Parathyroid adenoma (tissue), 2 donors: ENCODE data around the gene ZNF605.

Experiments used
- H2AFZ ChIP-seq: fragments of 300-600 bp; sonication (generic); one replicate; pipeline ENCODE4 v1.7.0; 2017; ENCODE audit warnings: antibody characterized with exemption, mild to moderate bottlenecking
- H3K27ac ChIP-seq: fragments of 300-600 bp; sonication (generic); one replicate; pipeline ENCODE4 v1.7.0; 2017
- H3K27me3 ChIP-seq: fragments of 300-600 bp; sonication (generic); one replicate; pipeline ENCODE4 v1.7.0; 2017; ENCODE audit warnings: low read length; ENCODE audit not compliant: control insufficient read depth, insufficient read depth
- H3K36me3 ChIP-seq: fragments of 300-600 bp; sonication (generic); one replicate; pipeline ENCODE4 v1.7.0; 2017; ENCODE audit warnings: low read length; ENCODE audit not compliant: control insufficient read depth, insufficient read depth
- H3K4me1 ChIP-seq: fragments of 300-600 bp; sonication (generic); one replicate; pipeline ENCODE4 v1.7.0; 2017; ENCODE audit warnings: control low read depth
- H3K4me2 ChIP-seq: fragments of 300-600 bp; sonication (generic); one replicate; pipeline ENCODE4 v1.7.0; 2017; ENCODE audit warnings: low read length
- H3K4me3 ChIP-seq: fragments of 300-600 bp; sonication (generic); one replicate; pipeline ENCODE4 v1.7.0; 2017; ENCODE audit warnings: low read depth, low read length
- H3K79me2 ChIP-seq: fragments of 300-600 bp; sonication (generic); one replicate; pipeline ENCODE4 v1.7.0; 2017; ENCODE audit warnings: control low read depth
- H3K9ac ChIP-seq: fragments of 300-600 bp; sonication (generic); one replicate; pipeline ENCODE4 v1.7.0; 2017; ENCODE audit warnings: mild to moderate bottlenecking
- H3K9me3 ChIP-seq: fragments of 300-600 bp; sonication (generic); one replicate; pipeline ENCODE4 v1.7.0; 2017; ENCODE audit warnings: low read length; ENCODE audit not compliant: control insufficient read depth
- CTCF ChIP-seq: fragments of 300-600 bp; sonication (generic); IDR thresholded peaks from one replicate; pipeline ENCODE4 v1.7.0; 2017; ENCODE audit warnings: antibody characterized with exemption, mild to moderate bottlenecking
- donor health status: primary hyperparathyroidism.

ZNF605 gene

GRCh38 chr12:132936163-132936562 is 19.9 kb downstream of the ZNF605 start:
- H3K9me3 ChIP-seq, result no peaks in the 10 kb centered on the region
- no peak overlapping the region for H3K27ac ChIP-seq

GRCh38 chr12:132926415-132926833 is 29.7 kb downstream of the ZNF605 start:
- Histone ChIP-seq H3K4me1 (no peaks in the 10 kb centered on the region), H3K79me2 (no peaks in the 10 kb centered on the region), H3K4me2 (no peak overlapping the region), H3K9me3 (peaks cover 32% of the 10 kb centered on the region), H3K4me3 (no peak overlapping the region), H3K36me3 (peaks cover 14% of the 10 kb centered on the region), H3K27ac (no peak overlapping the region), H2AFZ (no peak overlapping the region), H3K9ac (no peak overlapping the region), H3K27me3 (no peaks in the 10 kb centered on the region)
- no peak for TF ChIP-seq CTCF

More at GRCh38 chr12:132936163-132936562, 19.9 kb downstream of the ZNF605 start:
- Histone ChIP-seq H3K4me1 (no peaks in the 10 kb centered on the region), H3K79me2 (no peaks in the 10 kb centered on the region), H2AFZ (no peak overlapping the region), H3K4me3 (no peak overlapping the region), H3K36me3 (peaks cover 13% of the 10 kb centered on the region), H3K9ac (no peak overlapping the region), H3K27me3 (no peaks in the 10 kb centered on the region), H3K4me2 (no peak overlapping the region)
- no peak for TF ChIP-seq CTCF

- H3K4me2 ChIP-seq, result no peak overlapping the region
- no peak overlapping the region for H2AFZ ChIP-seq
- H3K9ac ChIP-seq, result no peak overlapping the region
- TF ChIP-seq CTCF, result no peak
- peaks cover 14% of the 10 kb centered on the region for H3K36me3 ChIP-seq
- no peaks in the 10 kb centered on the region for H3K79me2 ChIP-seq
- H3K27me3 ChIP-seq, result no peaks in the 10 kb centered on the region
- no peak overlapping the region for H3K27ac ChIP-seq
- no peak overlapping the region for H3K4me3 ChIP-seq
- peaks cover 31% of the 10 kb centered on the region for H3K9me3 ChIP-seq
- no peaks in the 10 kb centered on the region for H3K4me1 ChIP-seq
Observed at GRCh38 chr12:132925597-132926414, 30.3 kb downstream of the ZNF605 start.

- Histone ChIP-seq H2AFZ (no peak overlapping the region), H3K27me3 (no peaks in the 10 kb centered on the region), H3K9ac (no peak overlapping the region), H3K27ac (no peak overlapping the region), H3K4me1 (no peaks in the 10 kb centered on the region), H3K9me3 (peaks cover 28% of the 10 kb centered on the region), H3K36me3 (peaks cover 11% of the 10 kb centered on the region), H3K79me2 (no peaks in the 10 kb centered on the region), H3K4me3 (no peak overlapping the region), H3K4me2 (no peak overlapping the region)
- TF ChIP-seq CTCF, result no peak
Observed at GRCh38 chr12:132924356-132924755, 31.8 kb downstream of the ZNF605 start.
